GM12891 (cell line): ENCODE results near the gene PDCD1.

Experiments
- POLR2A ChIP-seq: IDR thresholded peaks from 2 replicates; pipeline ENCODE4 v1.6.1; 2011; ENCODE audit warnings: low read depth, low read length, control low read depth
- POLR2AphosphoS5 ChIP-seq: IDR thresholded peaks from 2 replicates; pipeline ENCODE4 v1.6.1; 2011; ENCODE audit warnings: low read depth, low read length, control low read depth
- TAF1 ChIP-seq: IDR thresholded peaks from 2 replicates; pipeline ENCODE4 v1.6.1; 2011; ENCODE audit warnings: low read depth, low read length, control low read depth

DNA sequence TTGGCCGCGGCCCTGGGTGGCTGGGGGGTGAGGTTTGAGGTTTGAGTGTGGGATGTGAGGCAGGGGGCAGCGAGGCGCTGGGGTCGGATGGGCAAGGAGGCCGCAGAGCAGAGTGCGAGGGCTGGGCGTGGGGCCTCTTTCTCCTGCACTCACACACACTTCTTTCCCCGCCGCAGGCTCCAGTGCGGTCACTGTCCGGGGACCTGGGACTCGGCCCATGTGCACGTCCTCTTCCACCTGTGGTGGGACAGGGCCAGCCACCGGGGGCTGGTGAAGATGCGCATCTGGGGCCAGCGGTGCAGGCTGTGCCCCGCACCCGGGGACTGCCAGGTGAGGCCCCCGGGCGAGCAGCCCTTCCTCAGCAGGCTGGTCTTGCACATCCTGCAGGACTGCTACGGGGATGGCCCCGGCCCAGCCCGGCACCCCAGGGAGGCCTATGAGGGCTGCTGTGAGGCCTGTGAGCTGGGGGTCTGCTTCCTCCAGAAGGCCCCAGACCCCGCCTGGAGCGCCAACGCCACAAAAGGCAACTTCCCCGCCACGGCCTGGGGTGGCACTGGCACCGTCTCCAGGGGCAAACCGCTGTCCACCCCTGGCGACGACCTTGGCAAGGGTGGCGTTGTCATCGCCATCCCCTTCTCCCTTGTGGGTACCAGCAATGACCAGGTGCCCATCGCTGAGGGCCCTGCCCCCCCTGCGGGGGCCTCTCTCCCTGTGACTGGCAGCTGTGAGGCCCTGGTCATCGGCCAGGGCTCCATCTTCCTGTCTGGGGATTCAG is 13.0 kb upstream of the PDCD1 start:
- TF ChIP-seq TAF1 (no peak), POLR2AphosphoS5 (no peak), POLR2A (no peak)
